SK-N-SH (cell line): ENCODE measurements around the gene DHRS7C. TPM values are rescaled to one million over a fixed set of nuclear protein-coding genes. Genes with fewer than 3 reads are reported as not detected.

Experiments used
- CTCF ChIA-PET: fragments of 300-600, 350-600 bp; formaldehyde crosslinking; extraction: SDS; loops from one replicate; lab custom pipeline; 2021; lab: Yijun Ruan, JAX
- POLR2A ChIA-PET: fragments of 350-600 bp; sonication (Branson Sonifier 250); formaldehyde crosslinking; extraction: SDS; loops from one replicate; lab custom pipeline; 2020; ENCODE audit warnings: antibody characterized with exemption, inconsistent platforms; lab: Yijun Ruan, JAX
- DNase-seq: peaks from one replicate; pipeline ENCODE4 v3.0.0; 2012
- H2AFZ ChIP-seq: fragments of 200-600 bp; sonication (generic); 2 replicates; pipeline ENCODE4 v1.8.1; 2016; ENCODE audit warnings: antibody characterized with exemption, mild to moderate bottlenecking, low read depth
- H3F3A ChIP-seq: fragments of 200-600 bp; sonication (generic); replicated peaks from 2 replicates; pipeline ENCODE3; 2016; ENCODE audit warnings: antibody characterized with exemption, mild to moderate bottlenecking; ENCODE audit not compliant: insufficient read depth
- H3K27ac ChIP-seq, 2 experiments: fragments of 200-500 bp in 1 of 2; fragments of 200-600 bp in 1 of 2; sonication (Bioruptor generic) in 1 of 2; sonication (generic), shearing (Covaris generic) in 1 of 2; 2 replicates each; pipeline versions ENCODE4 v1.5.1 to v1.6.1; 2014 to 2016; ENCODE audit warnings: low read depth in 2 of 2, inconsistent platforms in 1 of 2, low read length in 1 of 2, mild to moderate bottlenecking in 1 of 2, mixed read lengths in 1 of 2
- H3K27me3 ChIP-seq: fragments of 200-600 bp; sonication (generic), shearing (Covaris generic); 2 replicates; pipeline ENCODE4 v1.6.1; 2016; ENCODE audit warnings: mixed run types; ENCODE audit not compliant: insufficient read depth
- H3K36me3 ChIP-seq, 2 experiments: fragments of 200-500 bp in 1 of 2; fragments of 200-600 bp in 1 of 2; sonication (Bioruptor generic) in 1 of 2; sonication (generic) in 1 of 2; replicated peaks in 1 of 2; 2 replicates each; pipeline versions ENCODE3 to v1.5.1; 2014 to 2016; ENCODE audit warnings: low read length in 1 of 2, mild to moderate bottlenecking in 1 of 2; ENCODE audit not compliant: insufficient read depth in 2 of 2, control insufficient read depth in 1 of 2
- H3K4me1 ChIP-seq, 2 experiments: fragments of 200-500 bp in 1 of 2; fragments of 200-600 bp in 1 of 2; sonication (Bioruptor generic) in 1 of 2; sonication (generic), shearing (Covaris generic) in 1 of 2; 2 replicates each; pipeline versions ENCODE4 v1.5.1 to v1.6.1; 2014 to 2016; ENCODE audit warnings: low read depth in 1 of 2, low read length in 1 of 2, mixed run types in 1 of 2; ENCODE audit not compliant: insufficient read depth in 2 of 2, control insufficient read depth in 1 of 2
- H3K4me2 ChIP-seq: fragments of 200-600 bp; sonication (generic), shearing (Covaris generic); 2 replicates; pipeline ENCODE4 v1.6.1; 2017; ENCODE audit warnings: mixed run types
- H3K4me3 ChIP-seq, 2 experiments: fragments of 200-500 bp in 1 of 2; fragments of 200-600 bp in 1 of 2; sonication (Bioruptor generic) in 1 of 2; sonication (generic), shearing (Covaris generic) in 1 of 2; 2 replicates each; pipeline versions ENCODE4 v1.5.1 to v1.8.1; 2014 to 2016; ENCODE audit warnings: low read depth in 2 of 2, inconsistent platforms in 1 of 2, low read length in 1 of 2, mild to moderate bottlenecking in 1 of 2, mixed read lengths in 1 of 2, moderate library complexity in 1 of 2
- H3K79me2 ChIP-seq: fragments of 200-600 bp; sonication (generic); 2 replicates; pipeline ENCODE4 v1.8.1; 2017; ENCODE audit warnings: mild to moderate bottlenecking; ENCODE audit not compliant: insufficient read depth
- H3K9ac ChIP-seq: fragments of 200-600 bp; sonication (generic); 2 replicates; pipeline ENCODE4 v1.6.1; 2017; ENCODE audit warnings: mixed run types
- H3K9me2 ChIP-seq: fragments of 200-600 bp; sonication (generic); 2 replicates; pipeline ENCODE4 v1.6.1; 2017; ENCODE audit warnings: mixed run types
- H3K9me3 ChIP-seq: fragments of 200-600 bp; sonication (generic); 2 replicates; pipeline ENCODE4 v1.6.1; 2017; ENCODE audit warnings: mixed run types, mild to moderate bottlenecking, moderate library complexity
- H4K20me1 ChIP-seq: fragments of 200-600 bp; sonication (generic); 2 replicates; pipeline ENCODE4 v1.6.1; 2017; ENCODE audit warnings: mild to moderate bottlenecking, mixed run types; ENCODE audit not compliant: insufficient read depth
- CHD2 ChIP-seq: fragments of 150-350 bp; IDR thresholded peaks from 2 replicates; pipeline ENCODE4 v1.6.1; 2018; ENCODE audit warnings: low read length; ENCODE audit not compliant: partially characterized antibody
- ELF1 ChIP-seq: IDR thresholded peaks from 2 replicates; pipeline ENCODE4 v1.4.0; 2012
- FOSL2 ChIP-seq: IDR thresholded peaks from 2 replicates; pipeline ENCODE4 v1.4.0; 2012; ENCODE audit warnings: low read depth, mild to moderate bottlenecking, moderate library complexity, borderline replicate concordance
- FOXJ3 ChIP-seq: sonication (generic); formaldehyde crosslinking; IDR thresholded peaks from 2 replicates; pipeline ENCODE4 v1.5.1; 2020; ENCODE audit warnings: mild to moderate bottlenecking, missing genetic modification reagents
- GABPA ChIP-seq: IDR thresholded peaks from 2 replicates; pipeline ENCODE4 v1.4.0; 2012; ENCODE audit warnings: low read depth, mild to moderate bottlenecking
- MXI1 ChIP-seq: IDR thresholded peaks from 2 replicates; pipeline ENCODE4 v1.6.1; 2012; ENCODE audit warnings: mild to moderate bottlenecking, low read depth, low read length, improper control_type of control experiment
- NRF1 ChIP-seq: IDR thresholded peaks from 2 replicates; pipeline ENCODE4 v1.6.1; 2012; ENCODE audit warnings: low read depth, mild to moderate bottlenecking, low read length
- POLR2AphosphoS5 ChIP-seq: IDR thresholded peaks from 2 replicates; pipeline ENCODE4 v1.6.1; 2012; ENCODE audit warnings: low read depth, low read length
- RAD21 ChIP-seq: IDR thresholded peaks from 2 replicates; pipeline ENCODE4 v1.6.1; 2012; ENCODE audit warnings: mild to moderate bottlenecking, low read length
- RCOR1 ChIP-seq: fragments of 150-350 bp; IDR thresholded peaks from 2 replicates; pipeline ENCODE4 v1.6.1; 2017; ENCODE audit warnings: antibody characterized with exemption, low read length
- RFX5 ChIP-seq: IDR thresholded peaks from 2 replicates; pipeline ENCODE4 v1.6.1; 2012; ENCODE audit warnings: mild to moderate bottlenecking, improper control_type of control experiment, low read length
- RXRA ChIP-seq: IDR thresholded peaks from 2 replicates; pipeline ENCODE4 v1.4.0; 2012; ENCODE audit warnings: low read depth, mild to moderate bottlenecking, borderline replicate concordance
- SIN3A ChIP-seq: IDR thresholded peaks from 2 replicates; pipeline ENCODE4 v1.6.1; 2012; ENCODE audit warnings: low read depth, mild to moderate bottlenecking, low read length, moderate library complexity, borderline replicate concordance
- TAF1 ChIP-seq: IDR thresholded peaks from 2 replicates; pipeline ENCODE4 v1.6.1; 2012; ENCODE audit warnings: low read depth, mild to moderate bottlenecking, low read length, moderate library complexity, borderline replicate concordance
- TCF12 ChIP-seq: IDR thresholded peaks from 2 replicates; pipeline ENCODE4 v1.4.0; 2012
- TEAD4 ChIP-seq: IDR thresholded peaks from 2 replicates; pipeline ENCODE4 v1.4.0; 2012; ENCODE audit warnings: mild to moderate bottlenecking, borderline replicate concordance; ENCODE audit not compliant: insufficient read depth
- WGBS: methylation state at CpG from one replicate; pipeline ENCODE4 v1.1.6; 2017; ENCODE audit warnings: low lambda C conversion rate; 5-methylcytosine and 5-hydroxymethylcytosine counted together
- polyA plus RNA-seq, 3 experiments: library from polyadenylated mRNA; depleted of rRNA; stranded (reverse); fragments of >200 nt; gene quantifications; 2 replicates each; pipeline ENCODE4 v1.2.3, GENCODE V29; 2012
- TF ChIP-seq, protein P1 (sequence below): IDR thresholded peaks from 2 replicates; pipeline ENCODE4; 2012
- TF ChIP-seq, protein P2 (sequence below): fragments of 150-350 bp; IDR thresholded peaks from 2 replicates; pipeline ENCODE4 v1.6.1; 2017; ENCODE audit warnings: antibody characterized with exemption, low read length, low read depth, borderline replicate concordance
- TF ChIP-seq, protein P3 (sequence below): IDR thresholded peaks from 2 replicates; pipeline ENCODE4 v1.4.0; 2012; ENCODE audit warnings: low read depth, borderline replicate concordance
- TF ChIP-seq, protein P4 (sequence below): IDR thresholded peaks from 2 replicates; pipeline ENCODE4 v1.6.1; 2012; ENCODE audit warnings: mild to moderate bottlenecking, low read depth, low read length, moderate library complexity

The DHRS7C gene
- polyA plus RNA-seq, 1 of the 3 experiments (the other 2 are of a cell fraction): not detected

DNA sequence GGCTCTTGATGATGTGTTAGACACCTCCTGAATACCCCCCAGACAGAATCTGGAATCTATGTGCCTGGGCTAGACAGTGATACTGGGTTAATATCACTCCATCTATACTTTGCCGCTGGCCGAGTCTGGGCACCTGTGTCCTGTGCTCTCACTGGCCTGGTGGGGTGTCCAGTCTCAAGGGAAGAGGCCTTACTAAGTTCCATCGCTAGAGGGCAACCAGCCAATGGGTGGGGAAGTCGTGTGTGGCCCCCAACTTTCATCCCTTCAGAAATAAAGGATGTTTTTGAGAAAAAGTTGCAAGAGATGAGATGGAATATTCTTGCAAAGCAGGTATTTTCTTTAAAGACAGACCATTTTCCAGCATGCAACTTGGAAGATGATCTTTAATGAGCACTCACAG lies 32.7 kb upstream of the DHRS7C start:
- Histone ChIP-seq H3K9me3 (no peaks in the 10 kb centered on the region), H3K27me3 (peaks cover 10% of the 10 kb centered on the region; the same call in 1 of the 2 replicates), H3K9me2 (no peaks in the 10 kb centered on the region), H3K4me1 (no peaks in the 10 kb centered on the region), H3F3A (no peaks in the 10 kb centered on the region), H3K4me3 (no peak overlapping the region), H3K27ac (no peak overlapping the region), H3K4me2 (no peak overlapping the region), H4K20me1 (no peaks in the 10 kb centered on the region), H2AFZ (no peak overlapping the region), H3K9ac (no peak overlapping the region), H3K36me3 (no peaks in the 10 kb centered on the region), H3K79me2 (no peaks in the 10 kb centered on the region)
- no peak for TF ChIP-seq NRF1
- TF ChIP-seq FOSL2: no peak
- no peak for TF ChIP-seq CHD2
- CTCF ChIA-PET: no interaction called here
- DNase-seq: no peak
- POLR2A ChIA-PET: no interaction called here
- WGBS: 9% methylated on average over 4 of the region's 4 CpGs

DNA sequence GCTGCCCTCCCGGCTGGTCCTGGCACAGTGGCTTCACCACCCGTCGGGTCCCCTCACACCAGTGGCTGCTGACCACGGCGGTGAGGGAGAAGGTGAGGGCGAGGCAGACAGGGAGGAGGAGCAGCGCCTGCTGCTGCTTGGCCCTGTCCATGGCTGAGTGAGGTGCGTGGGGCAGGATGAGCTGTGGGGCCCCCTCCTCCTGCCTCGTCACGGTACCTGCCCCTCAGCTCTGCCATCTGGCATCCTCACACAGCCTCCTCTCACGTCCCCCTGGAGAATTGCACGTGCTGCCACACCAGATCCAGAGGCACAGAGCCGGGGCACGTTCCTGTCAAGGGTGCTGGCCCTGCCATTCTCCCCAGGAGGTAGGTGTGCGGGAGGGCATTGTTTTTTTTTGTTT lies 30.5 kb upstream of the DHRS7C start, which contains the start of gene GSG1L2:
GSG1L2 (minus strand) TSS at position 159 of the 400 bp plus-strand sequence; CDS start at position 151, 8 bp downstream.
- no peaks in the 10 kb centered on the region for H3F3A ChIP-seq
- TF ChIP-seq, protein P1, sequence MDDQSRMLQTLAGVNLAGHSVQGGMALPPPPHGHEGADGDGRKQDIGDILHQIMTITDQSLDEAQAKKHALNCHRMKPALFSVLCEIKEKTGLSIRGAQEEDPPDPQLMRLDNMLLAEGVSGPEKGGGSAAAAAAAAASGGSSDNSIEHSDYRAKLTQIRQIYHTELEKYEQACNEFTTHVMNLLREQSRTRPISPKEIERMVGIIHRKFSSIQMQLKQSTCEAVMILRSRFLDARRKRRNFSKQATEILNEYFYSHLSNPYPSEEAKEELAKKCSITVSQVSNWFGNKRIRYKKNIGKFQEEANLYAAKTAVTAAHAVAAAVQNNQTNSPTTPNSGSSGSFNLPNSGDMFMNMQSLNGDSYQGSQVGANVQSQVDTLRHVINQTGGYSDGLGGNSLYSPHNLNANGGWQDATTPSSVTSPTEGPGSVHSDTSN: no peak
- no peak for TF ChIP-seq RXRA
- TF ChIP-seq TEAD4: no peak
- TF ChIP-seq TCF12: no peak
- TF ChIP-seq, protein P2, sequence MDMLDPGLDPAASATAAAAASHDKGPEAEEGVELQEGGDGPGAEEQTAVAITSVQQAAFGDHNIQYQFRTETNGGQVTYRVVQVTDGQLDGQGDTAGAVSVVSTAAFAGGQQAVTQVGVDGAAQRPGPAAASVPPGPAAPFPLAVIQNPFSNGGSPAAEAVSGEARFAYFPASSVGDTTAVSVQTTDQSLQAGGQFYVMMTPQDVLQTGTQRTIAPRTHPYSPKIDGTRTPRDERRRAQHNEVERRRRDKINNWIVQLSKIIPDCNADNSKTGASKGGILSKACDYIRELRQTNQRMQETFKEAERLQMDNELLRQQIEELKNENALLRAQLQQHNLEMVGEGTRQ: no peak
- no peak for TF ChIP-seq ELF1
- TF ChIP-seq, protein P3, sequence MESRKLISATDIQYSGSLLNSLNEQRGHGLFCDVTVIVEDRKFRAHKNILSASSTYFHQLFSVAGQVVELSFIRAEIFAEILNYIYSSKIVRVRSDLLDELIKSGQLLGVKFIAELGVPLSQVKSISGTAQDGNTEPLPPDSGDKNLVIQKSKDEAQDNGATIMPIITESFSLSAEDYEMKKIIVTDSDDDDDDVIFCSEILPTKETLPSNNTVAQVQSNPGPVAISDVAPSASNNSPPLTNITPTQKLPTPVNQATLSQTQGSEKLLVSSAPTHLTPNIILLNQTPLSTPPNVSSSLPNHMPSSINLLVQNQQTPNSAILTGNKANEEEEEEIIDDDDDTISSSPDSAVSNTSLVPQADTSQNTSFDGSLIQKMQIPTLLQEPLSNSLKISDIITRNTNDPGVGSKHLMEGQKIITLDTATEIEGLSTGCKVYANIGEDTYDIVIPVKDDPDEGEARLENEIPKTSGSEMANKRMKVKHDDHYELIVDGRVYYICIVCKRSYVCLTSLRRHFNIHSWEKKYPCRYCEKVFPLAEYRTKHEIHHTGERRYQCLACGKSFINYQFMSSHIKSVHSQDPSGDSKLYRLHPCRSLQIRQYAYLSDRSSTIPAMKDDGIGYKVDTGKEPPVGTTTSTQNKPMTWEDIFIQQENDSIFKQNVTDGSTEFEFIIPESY: no peak
- TF ChIP-seq RFX5: no peak
- no peak for TF ChIP-seq RCOR1
- no peak for TF ChIP-seq FOXJ3 (CRISPR knock-in tag)
- TF ChIP-seq POLR2AphosphoS5: no peak
- no peak for TF ChIP-seq RAD21
- no peak for TF ChIP-seq GABPA
- TF ChIP-seq MXI1: no peak
- TF ChIP-seq FOSL2: no peak
- TF ChIP-seq, protein P4, sequence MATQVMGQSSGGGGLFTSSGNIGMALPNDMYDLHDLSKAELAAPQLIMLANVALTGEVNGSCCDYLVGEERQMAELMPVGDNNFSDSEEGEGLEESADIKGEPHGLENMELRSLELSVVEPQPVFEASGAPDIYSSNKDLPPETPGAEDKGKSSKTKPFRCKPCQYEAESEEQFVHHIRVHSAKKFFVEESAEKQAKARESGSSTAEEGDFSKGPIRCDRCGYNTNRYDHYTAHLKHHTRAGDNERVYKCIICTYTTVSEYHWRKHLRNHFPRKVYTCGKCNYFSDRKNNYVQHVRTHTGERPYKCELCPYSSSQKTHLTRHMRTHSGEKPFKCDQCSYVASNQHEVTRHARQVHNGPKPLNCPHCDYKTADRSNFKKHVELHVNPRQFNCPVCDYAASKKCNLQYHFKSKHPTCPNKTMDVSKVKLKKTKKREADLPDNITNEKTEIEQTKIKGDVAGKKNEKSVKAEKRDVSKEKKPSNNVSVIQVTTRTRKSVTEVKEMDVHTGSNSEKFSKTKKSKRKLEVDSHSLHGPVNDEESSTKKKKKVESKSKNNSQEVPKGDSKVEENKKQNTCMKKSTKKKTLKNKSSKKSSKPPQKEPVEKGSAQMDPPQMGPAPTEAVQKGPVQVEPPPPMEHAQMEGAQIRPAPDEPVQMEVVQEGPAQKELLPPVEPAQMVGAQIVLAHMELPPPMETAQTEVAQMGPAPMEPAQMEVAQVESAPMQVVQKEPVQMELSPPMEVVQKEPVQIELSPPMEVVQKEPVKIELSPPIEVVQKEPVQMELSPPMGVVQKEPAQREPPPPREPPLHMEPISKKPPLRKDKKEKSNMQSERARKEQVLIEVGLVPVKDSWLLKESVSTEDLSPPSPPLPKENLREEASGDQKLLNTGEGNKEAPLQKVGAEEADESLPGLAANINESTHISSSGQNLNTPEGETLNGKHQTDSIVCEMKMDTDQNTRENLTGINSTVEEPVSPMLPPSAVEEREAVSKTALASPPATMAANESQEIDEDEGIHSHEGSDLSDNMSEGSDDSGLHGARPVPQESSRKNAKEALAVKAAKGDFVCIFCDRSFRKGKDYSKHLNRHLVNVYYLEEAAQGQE: no peak
- TF ChIP-seq TAF1: no peak
- TF ChIP-seq SIN3A: no peak
- TF ChIP-seq, all 33 proteins: peak for 0
- 8% methylated on average over 6 of the region's 15 CpGs for WGBS
- no peak within 1 kb of the TSS for H3K4me2 ChIP-seq
- H3K9ac ChIP-seq: no peak within 1 kb of the TSS
- H3K36me3 ChIP-seq: no peaks in the 10 kb centered on the region
- no peaks in the 10 kb centered on the region for H3K4me1 ChIP-seq
- H4K20me1 ChIP-seq: no peaks in the 10 kb centered on the region
- no peak for DNase-seq
- no peaks in the 10 kb centered on the region for H3K9me2 ChIP-seq
- no peaks in the 10 kb centered on the region for H3K79me2 ChIP-seq
- no peak within 1 kb of the TSS for H2AFZ ChIP-seq
- H3K27ac ChIP-seq: no peak within 1 kb of the TSS
- ChIA-PET POLR2A (no interaction called here), CTCF (no interaction called here)
- no peak within 1 kb of the TSS for H3K4me3 ChIP-seq
- H3K9me3 ChIP-seq: no peaks in the 10 kb centered on the region
- peaks cover 10% of the 10 kb centered on the region; the same call in 1 of the 2 replicates for H3K27me3 ChIP-seq
